GM12873 (cell line): ENCODE measurements around the gene SUCNR1.

Experiments
- CTCF ChIP-seq: IDR thresholded peaks from 2 replicates; pipeline ENCODE4 v1.5.1; 2012; ENCODE audit warnings: low read depth, mild to moderate bottlenecking, moderate library complexity, low read length, control low read depth; ENCODE audit not compliant: insufficient read depth; ENCODE audit errors: missing control alignments

Gene SUCNR1

GRCh38 chr3:151912028-151912427 is 38.6 kb downstream of the SUCNR1 start:
- TF ChIP-seq CTCF: no peak

GRCh38 chr3:151916781-151917180 is 43.3 kb downstream of the SUCNR1 start:
- TF ChIP-seq CTCF: no peak

- peak; percentile 53 for TF ChIP-seq CTCF
Measured at GRCh38 chr3:151918253-151919029, 45.0 kb downstream of the SUCNR1 start.

- TF ChIP-seq CTCF: no peak
Measured at GRCh38 chr3:151919030-151919328, 45.5 kb downstream of the SUCNR1 start.

GRCh38 chr3:151919446-151919845 is 46.0 kb downstream of the SUCNR1 start:
- TF ChIP-seq CTCF: no peak

DNA sequence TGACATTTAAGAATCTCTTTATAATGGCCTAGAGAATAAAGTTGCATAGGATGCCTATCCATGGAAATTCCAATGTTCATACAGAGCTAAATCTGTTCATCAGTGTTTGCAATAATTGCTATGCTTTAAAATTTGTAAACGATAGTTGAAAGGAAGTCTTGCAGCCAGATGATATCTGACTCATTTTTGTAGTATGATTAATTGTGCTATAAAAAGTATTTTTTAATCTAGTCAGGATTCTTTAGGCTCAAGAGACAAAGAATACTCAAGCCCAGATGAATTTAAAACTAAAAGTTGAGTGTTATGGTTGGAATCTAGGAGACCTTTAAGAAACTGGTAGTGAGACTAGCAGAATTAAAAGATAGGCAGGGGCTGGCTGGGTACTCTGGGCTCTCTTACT is 50.5 kb downstream of the SUCNR1 start:
- TF ChIP-seq CTCF: no peak

GRCh38 chr3:151924753-151925152 is 51.3 kb downstream of the SUCNR1 start:
- TF ChIP-seq CTCF: no peak
